WTC11 (cell line): Measurements from ENCODE around the gene LTBP1. TPM values are rescaled to one million over a fixed set of nuclear protein-coding genes. Genes with fewer than 3 reads are reported as not detected.

Experiments used
- ATAC-seq: fragments of 200-7000 bp; cut with Tn5 transposase; 2 replicates; pipeline ENCODE4 v1.10.0; 2021; ENCODE audit warnings: mild to moderate bottlenecking, moderate library complexity
- CTCF ChIA-PET: fragments of 300-600 bp; sonication (Branson Sonifier 250); formaldehyde crosslinking; loops from one replicate; lab custom pipeline; 2021; ENCODE audit warnings: antibody characterized with exemption; lab: Charles Lee
- POLR2A ChIA-PET: fragments of 350-600 bp; sonication (Branson Sonifier 250); formaldehyde crosslinking; loops from one replicate; lab custom pipeline; 2021; ENCODE audit warnings: antibody characterized with exemption; lab: Charles Lee
- DNase-seq: peaks from one replicate; pipeline ENCODE4 v3.0.0; 2021; ENCODE audit warnings: low spot score
- H3K27ac Mint-ChIP-seq: 2 replicates; pipeline ENCODE4 v1.8.0; 2021; ENCODE audit warnings: mixed read lengths
- H3K27me3 Mint-ChIP-seq: 2 replicates; pipeline ENCODE4 v1.8.0; 2021; ENCODE audit warnings: low read depth, mild to moderate bottlenecking, moderate library complexity, mixed read lengths
- H3K36me3 Mint-ChIP-seq: 2 replicates; pipeline ENCODE4 v1.8.0; 2021; ENCODE audit warnings: mixed read lengths
- H3K4me1 Mint-ChIP-seq: 2 replicates; pipeline ENCODE4 v1.8.0; 2022; ENCODE audit warnings: mixed read lengths
- H3K4me3 Mint-ChIP-seq: 2 replicates; pipeline ENCODE4 v1.8.0; 2021; ENCODE audit warnings: mild to moderate bottlenecking, moderate library complexity, mixed read lengths
- H3K9me3 Mint-ChIP-seq: 2 replicates; pipeline ENCODE4 v1.8.0; 2021; ENCODE audit warnings: mixed read lengths
- AR ChIP-seq: fragments of 250-450 bp; sonication (Bioruptor Pico); IDR thresholded peaks from 2 replicates; pipeline ENCODE4 v1.9.0; 2021; ENCODE audit warnings: mild to moderate bottlenecking
- ATF1 ChIP-seq: sonication (generic); formaldehyde crosslinking; IDR thresholded peaks from 2 replicates; pipeline ENCODE4 v1.8.1; 2023; ENCODE audit warnings: mild to moderate bottlenecking, moderate library complexity, missing genetic modification reagents
- CBFB ChIP-seq: sonication (generic); formaldehyde crosslinking; IDR thresholded peaks from 2 replicates; pipeline ENCODE4 v1.8.1; 2022; ENCODE audit warnings: mild to moderate bottlenecking, low read depth, missing genetic modification reagents
- FOXP1 ChIP-seq: sonication (generic); formaldehyde crosslinking; IDR thresholded peaks from 2 replicates; pipeline ENCODE4 v1.8.0; 2022; ENCODE audit warnings: missing genetic modification reagents, mild to moderate bottlenecking, moderate library complexity, borderline replicate concordance
- JAZF1 ChIP-seq: fragments of 250-450 bp; sonication (Bioruptor Pico); IDR thresholded peaks from 2 replicates; pipeline ENCODE4 v1.9.0; 2021; ENCODE audit warnings: moderate library complexity, mild to moderate bottlenecking, inconsistent platforms
- KAT7 ChIP-seq: sonication (generic); formaldehyde crosslinking; IDR thresholded peaks from 2 replicates; pipeline ENCODE4 v1.8.1; 2023; ENCODE audit warnings: missing genetic modification reagents, mild to moderate bottlenecking, borderline replicate concordance
- NFYB ChIP-seq: sonication (generic); formaldehyde crosslinking; conservative IDR thresholded peaks from 2 replicates; pipeline ENCODE4 v1.8.0; 2022; ENCODE audit warnings: low read depth, missing genetic modification reagents
- NR1H2 ChIP-seq: sonication (generic); formaldehyde crosslinking; IDR thresholded peaks from 2 replicates; pipeline ENCODE4 v1.9.0; 2021; ENCODE audit warnings: mild to moderate bottlenecking, moderate library complexity, missing genetic modification reagents
- ZNF138 ChIP-seq: sonication (generic); formaldehyde crosslinking; conservative IDR thresholded peaks from 2 replicates; pipeline ENCODE4 v1.8.1; 2022; ENCODE audit warnings: mild to moderate bottlenecking, moderate library complexity, missing genetic modification reagents
- ZNF263 ChIP-seq: sonication (generic); formaldehyde crosslinking; IDR thresholded peaks from 2 replicates; pipeline ENCODE4 v1.8.1; 2022; ENCODE audit warnings: low read depth, mild to moderate bottlenecking, moderate library complexity, missing genetic modification reagents
- ZNF317 ChIP-seq: sonication (generic); formaldehyde crosslinking; IDR thresholded peaks from 2 replicates; pipeline ENCODE4 v1.8.1; 2023; ENCODE audit warnings: low read depth, mild to moderate bottlenecking, moderate library complexity, missing genetic modification reagents, borderline replicate concordance
- total RNA-seq: library from RNA; stranded (reverse); gene quantifications from 3 replicates; pipeline ENCODE4 v1.2.3, GENCODE V29; 2021
- TF ChIP-seq, protein P1 (sequence below): sonication (generic); formaldehyde crosslinking; IDR thresholded peaks from 2 replicates; pipeline ENCODE4 v1.8.1; 2023; ENCODE audit warnings: mild to moderate bottlenecking, missing genetic modification reagents
- TF ChIP-seq, protein P2 (sequence below): fragments of 250-450 bp; sonication (Bioruptor Pico); IDR thresholded peaks from 2 replicates; pipeline ENCODE4 v1.8.0; 2021; ENCODE audit warnings: mild to moderate bottlenecking
- TF ChIP-seq, protein P3 (sequence below): sonication (generic); formaldehyde crosslinking; IDR thresholded peaks from 2 replicates; pipeline ENCODE4 v1.8.1; 2023; ENCODE audit warnings: mild to moderate bottlenecking, missing genetic modification reagents, moderate library complexity
- TF ChIP-seq, protein P4 (sequence below): sonication (generic); formaldehyde crosslinking; conservative IDR thresholded peaks from 2 replicates; pipeline ENCODE4 v1.8.1; 2023; ENCODE audit warnings: mild to moderate bottlenecking, low read depth, missing genetic modification reagents, moderate library complexity
- TF ChIP-seq, protein P5 (sequence below): fragments of 200-600 bp; IDR thresholded peaks from 2 replicates; pipeline ENCODE4 v1.8.0; 2022; ENCODE audit warnings: antibody characterized with exemption
- TF ChIP-seq, protein P6 (sequence below): sonication (generic); formaldehyde crosslinking; IDR thresholded peaks from 2 replicates; pipeline ENCODE4 v1.8.1; 2022; ENCODE audit warnings: low read depth, mild to moderate bottlenecking, moderate library complexity, missing genetic modification reagents, borderline replicate concordance

Gene LTBP1
- total RNA-seq, 1 experiment from 2014 or later, result 33.6 TPM

- Mint-ChIP-seq H3K27me3 (no peaks in the 10 kb centered on the region), H3K4me3 (no peak overlapping the region), H3K27ac (no peak overlapping the region), H3K9me3 (no peaks in the 10 kb centered on the region), H3K36me3 (no peaks in the 10 kb centered on the region), H3K4me1 (no peaks in the 10 kb centered on the region)
- POLR2A ChIA-PET, result no interaction called here
- TF ChIP-seq, protein P1, sequence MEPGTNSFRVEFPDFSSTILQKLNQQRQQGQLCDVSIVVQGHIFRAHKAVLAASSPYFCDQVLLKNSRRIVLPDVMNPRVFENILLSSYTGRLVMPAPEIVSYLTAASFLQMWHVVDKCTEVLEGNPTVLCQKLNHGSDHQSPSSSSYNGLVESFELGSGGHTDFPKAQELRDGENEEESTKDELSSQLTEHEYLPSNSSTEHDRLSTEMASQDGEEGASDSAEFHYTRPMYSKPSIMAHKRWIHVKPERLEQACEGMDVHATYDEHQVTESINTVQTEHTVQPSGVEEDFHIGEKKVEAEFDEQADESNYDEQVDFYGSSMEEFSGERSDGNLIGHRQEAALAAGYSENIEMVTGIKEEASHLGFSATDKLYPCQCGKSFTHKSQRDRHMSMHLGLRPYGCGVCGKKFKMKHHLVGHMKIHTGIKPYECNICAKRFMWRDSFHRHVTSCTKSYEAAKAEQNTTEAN (CRISPR knock-in tag), result no peak
- no peak for TF ChIP-seq ATF1 (CRISPR knock-in tag)
- no peak for TF ChIP-seq KAT7 (CRISPR knock-in tag)
- TF ChIP-seq AR, result no peak
- TF ChIP-seq, protein P2, sequence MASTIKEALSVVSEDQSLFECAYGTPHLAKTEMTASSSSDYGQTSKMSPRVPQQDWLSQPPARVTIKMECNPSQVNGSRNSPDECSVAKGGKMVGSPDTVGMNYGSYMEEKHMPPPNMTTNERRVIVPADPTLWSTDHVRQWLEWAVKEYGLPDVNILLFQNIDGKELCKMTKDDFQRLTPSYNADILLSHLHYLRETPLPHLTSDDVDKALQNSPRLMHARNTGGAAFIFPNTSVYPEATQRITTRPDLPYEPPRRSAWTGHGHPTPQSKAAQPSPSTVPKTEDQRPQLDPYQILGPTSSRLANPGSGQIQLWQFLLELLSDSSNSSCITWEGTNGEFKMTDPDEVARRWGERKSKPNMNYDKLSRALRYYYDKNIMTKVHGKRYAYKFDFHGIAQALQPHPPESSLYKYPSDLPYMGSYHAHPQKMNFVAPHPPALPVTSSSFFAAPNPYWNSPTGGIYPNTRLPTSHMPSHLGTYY (CRISPR knock-in tag), result no peak
- TF ChIP-seq, protein P3, sequence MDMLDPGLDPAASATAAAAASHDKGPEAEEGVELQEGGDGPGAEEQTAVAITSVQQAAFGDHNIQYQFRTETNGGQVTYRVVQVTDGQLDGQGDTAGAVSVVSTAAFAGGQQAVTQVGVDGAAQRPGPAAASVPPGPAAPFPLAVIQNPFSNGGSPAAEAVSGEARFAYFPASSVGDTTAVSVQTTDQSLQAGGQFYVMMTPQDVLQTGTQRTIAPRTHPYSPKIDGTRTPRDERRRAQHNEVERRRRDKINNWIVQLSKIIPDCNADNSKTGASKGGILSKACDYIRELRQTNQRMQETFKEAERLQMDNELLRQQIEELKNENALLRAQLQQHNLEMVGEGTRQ (CRISPR knock-in tag), result no peak
- TF ChIP-seq CBFB (CRISPR knock-in tag), result no peak
- TF ChIP-seq JAZF1 (CRISPR knock-in tag), result no peak
- TF ChIP-seq ZNF138 (CRISPR knock-in tag), result no peak
- no peak for TF ChIP-seq NFYB (CRISPR knock-in tag)
- TF ChIP-seq, protein P4, sequence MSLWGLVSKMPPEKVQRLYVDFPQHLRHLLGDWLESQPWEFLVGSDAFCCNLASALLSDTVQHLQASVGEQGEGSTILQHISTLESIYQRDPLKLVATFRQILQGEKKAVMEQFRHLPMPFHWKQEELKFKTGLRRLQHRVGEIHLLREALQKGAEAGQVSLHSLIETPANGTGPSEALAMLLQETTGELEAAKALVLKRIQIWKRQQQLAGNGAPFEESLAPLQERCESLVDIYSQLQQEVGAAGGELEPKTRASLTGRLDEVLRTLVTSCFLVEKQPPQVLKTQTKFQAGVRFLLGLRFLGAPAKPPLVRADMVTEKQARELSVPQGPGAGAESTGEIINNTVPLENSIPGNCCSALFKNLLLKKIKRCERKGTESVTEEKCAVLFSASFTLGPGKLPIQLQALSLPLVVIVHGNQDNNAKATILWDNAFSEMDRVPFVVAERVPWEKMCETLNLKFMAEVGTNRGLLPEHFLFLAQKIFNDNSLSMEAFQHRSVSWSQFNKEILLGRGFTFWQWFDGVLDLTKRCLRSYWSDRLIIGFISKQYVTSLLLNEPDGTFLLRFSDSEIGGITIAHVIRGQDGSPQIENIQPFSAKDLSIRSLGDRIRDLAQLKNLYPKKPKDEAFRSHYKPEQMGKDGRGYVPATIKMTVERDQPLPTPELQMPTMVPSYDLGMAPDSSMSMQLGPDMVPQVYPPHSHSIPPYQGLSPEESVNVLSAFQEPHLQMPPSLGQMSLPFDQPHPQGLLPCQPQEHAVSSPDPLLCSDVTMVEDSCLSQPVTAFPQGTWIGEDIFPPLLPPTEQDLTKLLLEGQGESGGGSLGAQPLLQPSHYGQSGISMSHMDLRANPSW, result no peak
- TF ChIP-seq ZNF317, result no peak
- TF ChIP-seq, protein P5, sequence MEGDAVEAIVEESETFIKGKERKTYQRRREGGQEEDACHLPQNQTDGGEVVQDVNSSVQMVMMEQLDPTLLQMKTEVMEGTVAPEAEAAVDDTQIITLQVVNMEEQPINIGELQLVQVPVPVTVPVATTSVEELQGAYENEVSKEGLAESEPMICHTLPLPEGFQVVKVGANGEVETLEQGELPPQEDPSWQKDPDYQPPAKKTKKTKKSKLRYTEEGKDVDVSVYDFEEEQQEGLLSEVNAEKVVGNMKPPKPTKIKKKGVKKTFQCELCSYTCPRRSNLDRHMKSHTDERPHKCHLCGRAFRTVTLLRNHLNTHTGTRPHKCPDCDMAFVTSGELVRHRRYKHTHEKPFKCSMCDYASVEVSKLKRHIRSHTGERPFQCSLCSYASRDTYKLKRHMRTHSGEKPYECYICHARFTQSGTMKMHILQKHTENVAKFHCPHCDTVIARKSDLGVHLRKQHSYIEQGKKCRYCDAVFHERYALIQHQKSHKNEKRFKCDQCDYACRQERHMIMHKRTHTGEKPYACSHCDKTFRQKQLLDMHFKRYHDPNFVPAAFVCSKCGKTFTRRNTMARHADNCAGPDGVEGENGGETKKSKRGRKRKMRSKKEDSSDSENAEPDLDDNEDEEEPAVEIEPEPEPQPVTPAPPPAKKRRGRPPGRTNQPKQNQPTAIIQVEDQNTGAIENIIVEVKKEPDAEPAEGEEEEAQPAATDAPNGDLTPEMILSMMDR, result no peak
- DNase-seq (no peak), ATAC-seq (no peak)
- CTCF ChIA-PET, result no interaction called here
Observed at GRCh38 chr2:33094303-33094702, 147.6 kb downstream of the LTBP1 start.

- H3K36me3 Mint-ChIP-seq, result no peaks in the 10 kb centered on the region
- no peaks in the 10 kb centered on the region for H3K27me3 Mint-ChIP-seq
- ATAC-seq, result no peak
- no peak for DNase-seq
- H3K4me1 Mint-ChIP-seq, result peaks cover 13% of the 10 kb centered on the region
- ChIA-PET POLR2A (no interaction called here), CTCF (no interaction called here)
- no peak overlapping the region for H3K27ac Mint-ChIP-seq
- no peak overlapping the region for H3K4me3 Mint-ChIP-seq
- H3K9me3 Mint-ChIP-seq, result no peaks in the 10 kb centered on the region
- TF ChIP-seq FOXP1 (CRISPR knock-in tag) (no peak), NR1H2 (CRISPR knock-in tag) (no peak), ZNF263 (CRISPR knock-in tag) (no peak), NFYB (CRISPR knock-in tag) (no peak)
- TF ChIP-seq, protein P6, sequence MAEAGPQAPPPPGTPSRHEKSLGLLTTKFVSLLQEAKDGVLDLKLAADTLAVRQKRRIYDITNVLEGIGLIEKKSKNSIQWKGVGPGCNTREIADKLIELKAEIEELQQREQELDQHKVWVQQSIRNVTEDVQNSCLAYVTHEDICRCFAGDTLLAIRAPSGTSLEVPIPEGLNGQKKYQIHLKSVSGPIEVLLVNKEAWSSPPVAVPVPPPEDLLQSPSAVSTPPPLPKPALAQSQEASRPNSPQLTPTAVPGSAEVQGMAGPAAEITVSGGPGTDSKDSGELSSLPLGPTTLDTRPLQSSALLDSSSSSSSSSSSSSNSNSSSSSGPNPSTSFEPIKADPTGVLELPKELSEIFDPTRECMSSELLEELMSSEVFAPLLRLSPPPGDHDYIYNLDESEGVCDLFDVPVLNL (CRISPR knock-in tag), result no peak
- TF ChIP-seq, protein P3 (CRISPR knock-in tag), result no peak
- TF ChIP-seq, protein P2 (CRISPR knock-in tag), result no peak
Observed at GRCh38 chr2:33099989-33100388, 153.2 kb downstream of the LTBP1 start.
